OCI-M2 (cell line): ENCODE results near the gene DISP3.
"Not testable (repeated sequence)": the region's sequence is repeated elsewhere in the genome, so short reads cannot be mapped to it uniquely, and the experiment has no call there.

ENCODE experiments used
- DNase-seq: peaks from one replicate; lab custom pipeline; 2025; ENCODE audit not compliant: unreplicated experiment; lab: John Stamatoyannopoulos, UW

The DISP3 gene

GRCh38 chr1:11571906-11572616 lies 93.1 kb downstream of the DISP3 start:
- DNase-seq, result no peak

- DNase-seq, result no peak
Measured at GRCh38 chr1:11573116-11573692, 94.2 kb downstream of the DISP3 start.

DNA sequence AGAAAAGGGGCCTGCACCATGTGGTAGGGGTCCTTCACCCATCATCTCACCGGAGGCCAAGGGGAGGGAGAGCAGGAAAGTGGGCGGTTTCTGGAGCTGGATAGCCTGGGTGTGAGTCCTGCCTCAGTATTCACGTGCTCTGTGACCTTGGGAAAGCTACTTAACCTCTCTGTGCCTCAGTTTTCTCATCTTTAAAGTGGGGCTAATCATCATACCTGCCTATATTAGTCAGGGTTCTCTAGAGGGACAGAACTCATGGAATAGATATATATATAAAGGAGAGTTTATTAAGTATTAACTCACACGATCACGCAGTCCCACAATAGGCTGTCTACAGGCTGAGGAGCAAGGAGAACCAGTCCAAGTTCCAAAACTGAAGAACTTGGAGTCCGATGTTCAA lies 96.6 kb downstream of the DISP3 start:
- no peak for DNase-seq

GRCh38 chr1:11576109-11576875 lies 97.3 kb downstream of the DISP3 start:
- no peak for DNase-seq

DNA sequence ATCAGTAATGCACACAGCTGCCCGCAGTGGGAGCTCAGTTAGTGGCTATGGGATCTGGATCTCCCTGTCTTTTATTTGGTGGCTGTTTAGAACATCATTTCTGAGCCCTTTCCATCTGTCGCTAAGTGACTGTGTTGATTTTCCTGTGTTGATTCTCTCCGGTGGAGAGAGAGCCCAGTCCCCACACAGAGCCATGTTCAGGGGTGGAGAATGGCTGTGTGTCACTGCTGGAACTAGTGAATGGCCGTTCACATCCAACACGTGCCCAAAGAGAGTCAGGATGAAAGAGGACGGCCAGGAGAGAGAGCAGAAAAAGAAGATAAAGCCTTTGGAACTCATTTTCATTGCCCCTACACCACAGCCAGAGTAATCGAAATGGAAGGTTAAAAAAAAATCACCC lies 99.0 kb downstream of the DISP3 start:
- no peak for DNase-seq

GRCh38 chr1:11579506-11579905 lies 100.6 kb downstream of the DISP3 start:
- no peak for DNase-seq

DNA sequence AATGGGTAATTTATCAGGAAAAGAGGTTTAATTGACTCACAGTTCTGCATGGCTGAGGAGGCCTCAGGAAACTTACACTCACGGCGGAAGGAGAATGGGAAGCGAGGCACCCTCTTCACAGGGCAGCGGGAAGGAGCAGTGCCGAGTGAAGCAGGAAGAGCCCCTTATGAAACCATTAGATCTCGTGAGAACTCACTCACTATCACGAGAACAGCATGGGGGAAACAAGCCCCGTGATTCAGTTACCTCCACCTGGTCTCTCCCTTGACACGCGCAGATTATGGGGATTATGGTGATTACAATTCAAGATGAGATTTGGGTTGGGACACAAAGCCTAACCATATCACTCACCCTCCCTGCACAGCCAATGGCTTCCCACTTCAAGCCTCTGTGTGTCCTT lies 101.1 kb downstream of the DISP3 start:
- not testable (repeated sequence) for DNase-seq

- no peak for DNase-seq
Measured at GRCh38 chr1:11581445-11581991, 102.6 kb downstream of the DISP3 start.

- DNase-seq, result no peak
Measured at GRCh38 chr1:11585389-11585788, 106.4 kb downstream of the DISP3 start.
